GM13977 (cell line): ENCODE data around the gene CCDC127.

ENCODE experiments used
- DNase-seq: peaks from one replicate; pipeline ENCODE4 v3.0.0; 2012; ENCODE audit warnings: low spot score
- in situ Hi-C: fragments of 300-500 bp; cut with MboI; formaldehyde crosslinking; loops from one replicate; pipeline ENCODE4 v1.12.0; 2022; ENCODE audit warnings: low sequenced_read_pairs, low pct_unique_long_range_greater_than_20kb, mixed read lengths, inconsistent platforms; ENCODE audit not compliant: unreplicated experiment
- TF ChIP-seq, protein P1 (sequence below): IDR thresholded peaks from 2 replicates; pipeline ENCODE4 v1.5.1; 2012; ENCODE audit warnings: mild to moderate bottlenecking, control low read depth; ENCODE audit not compliant: insufficient read depth; ENCODE audit errors: extremely low read depth, missing control alignments

CCDC127 gene

DNA sequence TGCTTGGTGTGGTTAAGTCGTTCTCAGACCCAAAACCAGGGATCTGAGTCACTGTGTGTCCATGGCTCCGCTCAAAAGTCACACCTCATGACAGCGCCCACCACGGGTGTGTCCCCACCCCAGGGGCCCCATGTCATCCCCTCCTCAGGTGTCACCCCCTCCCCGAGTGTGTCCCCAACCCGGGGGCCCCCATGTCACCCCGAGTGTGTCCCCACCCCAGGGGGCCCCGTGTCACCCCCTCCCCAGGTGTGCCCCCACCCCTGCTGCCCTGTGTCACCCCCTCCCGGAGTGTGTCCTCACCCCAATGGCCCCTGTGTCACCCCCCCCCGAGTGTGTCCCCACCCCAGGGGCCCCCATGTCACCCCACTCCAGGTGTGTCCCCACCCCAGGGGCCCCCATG, 21.6 kb downstream of the CCDC127 start:
- in situ Hi-C loops: no loop called here
- TF ChIP-seq, protein P1, sequence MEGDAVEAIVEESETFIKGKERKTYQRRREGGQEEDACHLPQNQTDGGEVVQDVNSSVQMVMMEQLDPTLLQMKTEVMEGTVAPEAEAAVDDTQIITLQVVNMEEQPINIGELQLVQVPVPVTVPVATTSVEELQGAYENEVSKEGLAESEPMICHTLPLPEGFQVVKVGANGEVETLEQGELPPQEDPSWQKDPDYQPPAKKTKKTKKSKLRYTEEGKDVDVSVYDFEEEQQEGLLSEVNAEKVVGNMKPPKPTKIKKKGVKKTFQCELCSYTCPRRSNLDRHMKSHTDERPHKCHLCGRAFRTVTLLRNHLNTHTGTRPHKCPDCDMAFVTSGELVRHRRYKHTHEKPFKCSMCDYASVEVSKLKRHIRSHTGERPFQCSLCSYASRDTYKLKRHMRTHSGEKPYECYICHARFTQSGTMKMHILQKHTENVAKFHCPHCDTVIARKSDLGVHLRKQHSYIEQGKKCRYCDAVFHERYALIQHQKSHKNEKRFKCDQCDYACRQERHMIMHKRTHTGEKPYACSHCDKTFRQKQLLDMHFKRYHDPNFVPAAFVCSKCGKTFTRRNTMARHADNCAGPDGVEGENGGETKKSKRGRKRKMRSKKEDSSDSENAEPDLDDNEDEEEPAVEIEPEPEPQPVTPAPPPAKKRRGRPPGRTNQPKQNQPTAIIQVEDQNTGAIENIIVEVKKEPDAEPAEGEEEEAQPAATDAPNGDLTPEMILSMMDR: no peak
- no peak for DNase-seq

DNA sequence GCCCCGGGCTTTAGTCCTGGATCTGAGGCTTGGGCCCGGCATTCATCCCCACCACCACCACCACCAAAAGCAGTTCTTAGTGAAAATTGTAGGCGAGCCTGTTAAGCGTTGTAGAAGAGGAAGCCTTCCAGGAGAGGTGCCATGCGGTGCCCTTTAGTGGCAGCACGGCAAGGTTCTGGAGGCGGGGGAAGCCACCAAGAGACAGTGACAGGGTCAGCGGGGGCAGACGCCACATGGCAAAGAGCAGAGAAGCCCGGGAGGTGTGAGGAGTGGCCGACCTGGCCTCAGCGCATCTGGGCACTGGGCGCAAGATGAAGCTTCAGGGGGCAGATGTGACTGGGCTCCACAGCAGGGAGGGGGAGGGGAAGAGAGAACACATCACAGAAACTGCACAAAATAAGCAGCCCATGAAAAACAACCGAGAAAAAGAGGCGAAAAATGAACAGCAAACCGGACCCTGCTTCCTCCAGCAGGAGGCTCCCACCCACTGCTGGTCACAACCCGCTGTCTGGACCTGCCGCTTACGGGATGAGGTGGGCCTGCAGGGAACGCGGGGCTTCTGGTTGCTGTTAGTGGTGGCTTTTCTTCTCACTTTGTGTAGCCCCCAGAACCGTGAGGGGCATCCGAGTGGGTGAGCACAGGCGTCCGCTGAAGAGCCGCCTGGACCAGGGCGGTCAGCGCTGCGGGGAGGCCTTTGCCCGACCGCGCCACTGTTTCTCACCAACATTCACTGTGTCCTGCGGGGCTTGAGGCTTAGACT, 22.4 kb downstream of the CCDC127 start:
- TF ChIP-seq, protein P1: no peak
- in situ Hi-C loops: no loop called here
- no peak for DNase-seq

DNA sequence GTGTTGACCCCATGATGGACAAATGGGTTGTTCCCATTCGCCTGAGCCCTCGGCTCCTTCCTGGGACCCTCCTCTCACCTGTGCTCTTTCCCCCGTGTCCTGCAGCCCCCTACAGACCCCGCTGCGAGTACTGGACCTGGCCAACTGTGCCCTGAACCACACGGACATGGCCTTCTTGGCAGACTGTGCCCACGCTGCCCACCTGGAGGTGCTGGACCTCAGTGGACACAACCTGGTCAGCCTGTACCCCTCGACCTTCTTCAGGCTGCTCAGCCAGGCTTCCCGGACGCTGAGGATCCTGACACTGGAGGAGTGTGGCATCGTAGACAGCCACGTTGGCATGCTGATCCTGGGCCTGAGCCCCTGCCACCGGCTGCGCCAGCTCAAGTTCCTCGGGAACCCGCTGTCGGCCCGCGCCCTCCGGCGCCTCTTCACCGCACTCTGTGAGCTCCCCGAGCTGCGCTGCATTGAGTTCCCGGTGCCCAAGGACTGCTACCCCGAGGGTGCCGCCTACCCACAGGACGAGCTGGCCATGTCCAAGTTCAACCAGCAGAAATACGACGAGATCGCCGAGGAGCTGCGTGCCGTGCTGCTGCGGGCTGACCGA, 23.2 kb downstream of the CCDC127 start:
- no peak for DNase-seq
- in situ Hi-C loops: no loop called here
- TF ChIP-seq, protein P1: no peak

DNA sequence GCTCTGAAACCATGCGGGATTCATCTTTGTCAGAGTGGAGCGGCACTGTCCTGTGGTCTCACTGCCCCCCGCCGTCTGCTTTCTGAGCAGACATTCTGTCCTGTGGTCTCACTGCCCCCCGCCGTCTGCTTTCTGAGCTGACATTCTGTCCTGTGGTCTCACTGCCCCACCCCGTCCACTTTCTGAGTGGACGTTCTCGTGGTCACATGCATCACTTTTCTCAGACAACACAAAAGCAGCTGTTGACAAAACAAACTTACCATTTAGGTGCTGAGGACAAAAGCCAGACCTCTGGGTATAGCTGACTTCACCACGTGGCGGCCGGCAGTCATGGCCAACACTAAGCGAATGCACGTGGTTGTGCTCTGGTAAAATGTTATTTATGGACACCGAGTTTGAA, 23.9 kb downstream of the CCDC127 start:
- TF ChIP-seq, protein P1: no peak
- DNase-seq: no peak
- in situ Hi-C loops: no loop called here

DNA sequence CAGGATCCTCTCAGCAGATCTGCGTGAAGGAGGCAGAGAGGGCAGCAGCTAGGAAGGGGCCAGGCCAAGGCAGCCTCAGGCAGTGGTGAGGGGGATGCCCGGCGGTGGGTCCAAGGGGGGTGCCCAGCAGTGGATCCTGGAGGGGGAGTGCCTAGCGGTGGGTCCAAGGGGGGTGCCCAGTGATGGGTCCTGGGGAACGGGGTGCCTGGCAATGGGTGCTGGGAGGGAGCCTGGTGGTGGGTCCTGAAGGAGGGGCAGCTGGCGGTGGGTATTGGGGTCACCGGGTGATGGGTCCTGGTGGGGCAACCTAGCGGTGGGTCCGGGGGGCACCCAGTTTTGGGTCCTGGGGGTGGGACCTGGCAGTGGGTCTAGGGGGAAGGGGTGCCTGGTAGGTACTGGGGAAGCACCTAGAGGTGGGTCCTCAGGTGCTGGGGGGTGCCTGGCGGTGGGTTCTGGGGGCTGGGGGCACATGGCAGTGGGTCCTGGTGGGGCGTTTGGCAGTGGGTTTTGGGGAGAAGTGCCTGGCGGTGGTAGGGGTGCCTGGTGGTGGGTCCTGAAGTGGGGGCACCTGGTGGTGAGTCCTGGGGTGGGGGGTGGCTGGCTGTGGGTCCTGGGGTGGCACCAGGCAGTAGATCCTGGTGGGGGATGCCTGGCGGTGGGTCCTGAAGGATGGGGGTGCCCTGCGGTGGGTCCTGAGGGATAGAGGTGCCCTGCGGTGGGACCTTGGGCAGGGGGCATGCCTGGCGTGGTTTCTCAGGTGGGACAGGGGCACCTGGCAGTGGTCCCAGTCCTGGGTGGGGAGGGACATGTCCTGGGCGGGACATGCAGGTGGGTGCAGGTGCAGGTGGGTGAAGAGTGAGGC, 24.8 kb downstream of the CCDC127 start:
- in situ Hi-C loops: no loop called here
- TF ChIP-seq, protein P1: no peak
- no peak for DNase-seq

DNA sequence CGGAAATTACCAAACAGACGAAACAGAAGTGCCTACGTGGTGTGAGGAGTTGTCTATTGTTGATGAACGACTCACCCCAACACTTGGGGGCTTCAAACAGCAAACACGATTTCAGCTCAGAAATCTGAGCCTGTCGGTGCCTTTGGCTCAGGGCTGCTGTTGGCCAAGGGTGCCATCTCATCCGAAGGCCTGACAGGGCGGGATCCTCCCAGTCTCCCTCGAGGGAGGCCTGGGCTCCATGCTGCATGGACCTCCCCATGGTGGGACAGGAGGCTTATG, 25.3 kb downstream of the CCDC127 start:
- TF ChIP-seq, protein P1: no peak
- in situ Hi-C loops: no loop called here
- no peak for DNase-seq
